SHP77 (cell line): ENCODE results near the gene OR52E6.

ENCODE experiments used
- DNase-seq, 2 experiments: peaks; one replicate each; lab custom pipeline; 2025; lab: John Stamatoyannopoulos, UW

The OR52E6 gene

GRCh38 chr11:5841797-5842196 lies at the start of gene OR52E6:
Gene OR52E6, minus strand, starts transcription at chr11:5841897. Its CDS starts 0 bp downstream, at chr11:5841897.
- no peak for DNase-seq

GRCh38 chr11:5891216-5891800 lies 49.6 kb upstream of the OR52E6 start:
- no peak for DNase-seq

- no peak for DNase-seq
Measured at GRCh38 chr11:5887661-5888060, 46.0 kb upstream of the OR52E6 start.

GRCh38 chr11:5887172-5887571 lies 45.5 kb upstream of the OR52E6 start:
- DNase-seq = no peak

- no peak for DNase-seq
Measured at GRCh38 chr11:5881756-5882155, 40.1 kb upstream of the OR52E6 start.

- DNase-seq = no peak
Measured at GRCh38 chr11:5880329-5880728, 38.6 kb upstream of the OR52E6 start, which contains the start of gene OR52E4. Gene OR52E4, plus strand, starts transcription at chr11:5880629. Its CDS starts 3,664 bp downstream, at chr11:5884293.

GRCh38 chr11:5878564-5878963 lies 36.9 kb upstream of the OR52E6 start:
- no peak for DNase-seq

- no peak for DNase-seq
Measured at GRCh38 chr11:5865826-5866225, 24.1 kb upstream of the OR52E6 start.

GRCh38 chr11:5857590-5857989 lies 15.9 kb upstream of the OR52E6 start, which contains the start of gene OR52E8:
Gene OR52E8, minus strand, starts transcription at chr11:5857690. Its CDS starts 0 bp downstream, at chr11:5857690.
- no peak for DNase-seq

- no peak for DNase-seq
Measured at GRCh38 chr11:5851002-5851401, 9.3 kb upstream of the OR52E6 start.

GRCh38 chr11:5847711-5848110 lies 6.0 kb upstream of the OR52E6 start:
- DNase-seq = no peak

- no peak for DNase-seq
Measured at GRCh38 chr11:5846701-5847100, 5.0 kb upstream of the OR52E6 start.

GRCh38 chr11:5837695-5838094 lies 4.0 kb downstream of the OR52E6 start:
- DNase-seq = no peak

- DNase-seq = no peak
Measured at GRCh38 chr11:5833446-5833845, 8.3 kb downstream of the OR52E6 start.

- DNase-seq = no peak
Measured at GRCh38 chr11:5831196-5831829, 10.4 kb downstream of the OR52E6 start.

- DNase-seq = no peak
Measured at GRCh38 chr11:5818245-5818886, 23.3 kb downstream of the OR52E6 start.

- DNase-seq = no peak
Measured at GRCh38 chr11:5815534-5815933, 26.2 kb downstream of the OR52E6 start.

- no peak for DNase-seq
Measured at GRCh38 chr11:5809905-5810795, 31.5 kb downstream of the OR52E6 start.

GRCh38 chr11:5809122-5809519 lies 32.6 kb downstream of the OR52E6 start:
- no peak for DNase-seq

- DNase-seq = peak; percentile 7 to 52
Measured at GRCh38 chr11:5808500-5809121, 33.1 kb downstream of the OR52E6 start, which contains the start of gene OR52N2. Gene OR52N2, plus strand, starts transcription at chr11:5808924. Its CDS starts 11,412 bp downstream, at chr11:5820336.

GRCh38 chr11:5807580-5807979 lies 34.1 kb downstream of the OR52E6 start:
- no peak for DNase-seq

GRCh38 chr11:5803982-5804381 lies 37.7 kb downstream of the OR52E6 start:
- DNase-seq = no peak
